Keratinocyte (primary cell): ENCODE data around the gene LIME1. TPM values are rescaled to one million over a fixed set of nuclear protein-coding genes. Genes with fewer than 3 reads are reported as not detected.

ENCODE experiments used
- DNase-seq: peaks from one replicate; pipeline ENCODE4 v3.0.0-alpha.2; 2011; ENCODE audit warnings: low read depth, missing footprints, low spot score
- FAIRE-seq: peaks from 2 replicates; lab custom pipeline; 2011; peaks lifted over from hg19 to GRCh38; lab: Jason Lieb, UNC
- H2AFZ ChIP-seq: 2 replicates; pipeline ENCODE4 v1.6.0; 2012; ENCODE audit warnings: low read length, control low read depth, inconsistent platforms; ENCODE audit not compliant: control insufficient read depth
- H3K27ac ChIP-seq: 2 replicates; pipeline ENCODE4 v1.5.1; 2011; ENCODE audit warnings: low read length; ENCODE audit not compliant: control insufficient read depth, insufficient read depth
- H3K27me3 ChIP-seq: 3 replicates; pipeline ENCODE4 v1.6.0; 2011; ENCODE audit warnings: low read length; ENCODE audit not compliant: control insufficient read depth, insufficient read depth; ENCODE audit errors: extremely low read depth
- H3K36me3 ChIP-seq, 2 experiments: 2 replicates in 1 of 2; 3 replicates in 1 of 2; pipeline ENCODE4 v1.5.1; 2011; ENCODE audit warnings: low read length in 2 of 2, mild to moderate bottlenecking in 1 of 2; ENCODE audit not compliant: control insufficient read depth in 2 of 2, insufficient read depth in 2 of 2; ENCODE audit errors: extremely low read depth in 1 of 2
- H3K4me1 ChIP-seq: 3 replicates; pipeline ENCODE4 v1.5.1; 2011; ENCODE audit warnings: low read length; ENCODE audit not compliant: control insufficient read depth, insufficient read depth; ENCODE audit errors: extremely low read depth
- H3K4me2 ChIP-seq: 3 replicates; pipeline ENCODE4 v1.6.0; 2011; ENCODE audit warnings: low read depth, low read length; ENCODE audit not compliant: control insufficient read depth, insufficient read depth; ENCODE audit errors: extremely low read depth
- H3K4me3 ChIP-seq, 3 experiments: fragments of 200-600 bp in 1 of 3; sonication (generic) in 1 of 3; 2 replicates in 2 of 3; 3 replicates in 1 of 3; pipeline ENCODE4 v1.5.1; 2011 to 2016; ENCODE audit warnings: low read length in 3 of 3, mild to moderate bottlenecking in 3 of 3, control low read depth in 2 of 3, inconsistent platforms in 1 of 3, low read depth in 1 of 3, mixed read lengths in 1 of 3, mixed run types in 1 of 3, moderate library complexity in 1 of 3; ENCODE audit not compliant: control insufficient read depth in 2 of 3, insufficient read depth in 2 of 3; ENCODE audit errors: extremely low read depth in 1 of 3
- H3K79me2 ChIP-seq: 2 replicates; pipeline ENCODE4 v1.6.0; 2012; ENCODE audit warnings: low read length; ENCODE audit not compliant: control insufficient read depth, insufficient read depth
- H3K9ac ChIP-seq: 3 replicates; pipeline ENCODE4 v1.6.0; 2011; ENCODE audit warnings: low read length; ENCODE audit not compliant: control insufficient read depth, insufficient read depth; ENCODE audit errors: extremely low read depth
- H3K9me1 ChIP-seq: 3 replicates; pipeline ENCODE4 v1.6.0; 2011; ENCODE audit warnings: low read length; ENCODE audit not compliant: control insufficient read depth, insufficient read depth; ENCODE audit errors: extremely low read depth
- H3K9me3 ChIP-seq: 2 replicates; pipeline ENCODE4 v1.5.1; 2012; ENCODE audit warnings: low read depth, low read length; ENCODE audit not compliant: control insufficient read depth
- H4K20me1 ChIP-seq: 3 replicates; pipeline ENCODE4 v1.6.0; 2011; ENCODE audit warnings: low read length; ENCODE audit not compliant: control insufficient read depth, insufficient read depth; ENCODE audit errors: extremely low read depth
- CTCF ChIP-seq, 3 experiments: IDR thresholded peaks in 1 of 3; conservative IDR thresholded peaks in 1 of 3; optimal IDR thresholded peaks in 1 of 3; 2 replicates in 2 of 3; 3 replicates in 1 of 3; pipeline versions ENCODE3 to v1.5.1; 2011; ENCODE audit warnings: low read length in 3 of 3, mild to moderate bottlenecking in 3 of 3, moderate library complexity in 2 of 3, control low read depth in 1 of 3, inconsistent platforms in 1 of 3; ENCODE audit not compliant: insufficient read depth in 2 of 3; ENCODE audit errors: extremely low read depth in 1 of 3
- EZH2 ChIP-seq: IDR thresholded peaks from one replicate; pipeline ENCODE4 v1.6.1; 2012; ENCODE audit warnings: inconsistent platforms, mild to moderate bottlenecking, low read length, moderate library complexity
- dilution Hi-C: fragments of 300-500 bp; cut with MboI; formaldehyde crosslinking; loops from one replicate; pipeline ENCODE4 v1.7.0; 2020; ENCODE audit warnings: low sequenced_read_pairs; ENCODE audit not compliant: extremely low pct_ligation_motif_present
- polyA plus RNA-seq, 5 experiments: library from polyadenylated mRNA; depleted of rRNA in 3 of 5; stranded (reverse) in 3 of 5; stranded (forward) in 1 of 5; unstranded in 1 of 5; fragments of >200 nt; gene quantifications; 1 replicate in 1 of 5; 2 replicates in 3 of 5; 3 replicates in 1 of 5; pipeline versions ENCODE4 v1.2.1 to v1.2.3, GENCODE V29; 2011 to 2012; ENCODE audit warnings: missing spikeins in 2 of 5, low read depth in 1 of 5, low replicate concordance in 1 of 5

The LIME1 gene
- polyA plus RNA-seq, 1 donor (not counting 4 experiments of a cell fraction or from before 2014, with no cell fraction given) = 0.75 TPM

GRCh38 chr20:63777614-63778013 is 41.1 kb downstream of the LIME1 start:
- Histone ChIP-seq H2AFZ (no peak overlapping the region), H3K36me3 (no peaks in the 10 kb centered on the region), H3K9me3 (no peaks in the 10 kb centered on the region), H3K27ac (no peak overlapping the region), H3K9ac (no peak overlapping the region), H3K9me1 (no peaks in the 10 kb centered on the region), H3K4me2 (no peak overlapping the region), H3K4me3 (no peak overlapping the region), H3K4me1 (peaks cover 5% of the 10 kb centered on the region), H3K79me2 (no peaks in the 10 kb centered on the region), H4K20me1 (no peaks in the 10 kb centered on the region), H3K27me3 (peaks cover 10% of the 10 kb centered on the region)
- DNase-seq (no peak), FAIRE-seq (no peak)
- TF ChIP-seq CTCF (optimal IDR thresholded peaks at IDR 0.05 in 1 of 3, IDR thresholded peaks at IDR 0.05 in 1 of 3, conservative IDR thresholded peaks at IDR 0.05 in 1 of 3; ENCODE audit: extremely low read depth in 1 of 3, insufficient read depth in 2 of 3, low read length in 3 of 3) (no peak), EZH2 (no peak)
- dilution Hi-C loops = no loop called here

DNA sequence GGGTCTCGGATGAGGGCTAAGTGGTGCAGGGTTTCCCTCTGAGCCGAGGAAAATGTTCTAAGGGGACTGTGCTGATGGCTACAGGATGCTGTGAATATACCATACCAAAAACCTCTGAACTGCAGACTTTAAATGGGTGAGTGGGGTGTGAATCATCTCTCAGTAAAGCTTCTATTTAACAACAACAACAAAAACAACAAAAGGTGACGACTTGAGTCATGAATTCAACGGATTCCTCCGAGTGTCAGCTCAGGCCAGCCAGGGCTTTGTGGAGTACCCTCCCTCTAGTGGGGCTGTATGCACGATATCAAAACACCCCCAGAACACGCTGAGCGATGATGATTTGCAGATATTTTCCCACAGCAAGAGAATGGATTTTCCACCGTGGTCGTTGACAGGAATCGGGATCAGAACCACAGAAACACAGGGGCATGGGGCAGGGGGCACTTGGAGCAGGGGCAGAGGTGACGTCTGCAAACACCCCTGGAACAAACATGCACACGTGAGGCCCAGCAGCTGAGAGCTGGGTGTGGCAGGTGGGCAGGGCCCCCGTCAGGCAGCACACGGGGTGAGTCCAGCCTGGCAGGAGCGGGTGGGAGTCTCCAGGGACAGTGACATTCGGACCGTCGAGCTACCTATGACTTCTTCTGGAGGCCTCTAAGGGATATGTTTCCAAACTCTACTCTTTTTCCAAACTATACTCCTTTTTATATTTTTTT is 41.7 kb downstream of the LIME1 start:
- dilution Hi-C loops = no loop called here
- DNase-seq = no peak
- FAIRE-seq = no peak

More for the DNA sequence above, 41.7 kb downstream of the LIME1 start:
- no peak overlapping the region for H3K4me3 ChIP-seq
- H3K9me1 ChIP-seq = no peaks in the 10 kb centered on the region
- no peak overlapping the region for H3K9ac ChIP-seq
- no peak overlapping the region for H3K27ac ChIP-seq
- no peaks in the 10 kb centered on the region for H3K79me2 ChIP-seq
- no peaks in the 10 kb centered on the region for H3K36me3 ChIP-seq
- H3K4me2 ChIP-seq = no peak overlapping the region
- H2AFZ ChIP-seq = no peak overlapping the region
- H3K9me3 ChIP-seq = no peaks in the 10 kb centered on the region
- no peaks in the 10 kb centered on the region for H3K4me1 ChIP-seq
- no peak for TF ChIP-seq CTCF (optimal IDR thresholded peaks at IDR 0.05 in 1 of 3, IDR thresholded peaks at IDR 0.05 in 1 of 3, conservative IDR thresholded peaks at IDR 0.05 in 1 of 3; ENCODE audit: extremely low read depth in 1 of 3, insufficient read depth in 2 of 3, low read length in 3 of 3)
- no peak for TF ChIP-seq EZH2
- H4K20me1 ChIP-seq = no peaks in the 10 kb centered on the region
- H3K27me3 ChIP-seq = peaks cover 10% of the 10 kb centered on the region
